H1 (cell line): ENCODE data around the gene AMN1. TPM values are rescaled to one million over a fixed set of nuclear protein-coding genes. Genes with fewer than 3 reads are reported as not detected.

Experiments used
- ASH2L ChIP-seq: fragments of 200-600, 300-600 bp; sonication (generic); IDR thresholded peaks from one replicate; pipeline ENCODE4 v1.7.1; 2017; ENCODE audit warnings: low read length
- ATF2 ChIP-seq: IDR thresholded peaks from 2 replicates; pipeline ENCODE4 v1.6.1; 2012; ENCODE audit warnings: low read length, inconsistent platforms
- BACH1 ChIP-seq: IDR thresholded peaks from 2 replicates; pipeline ENCODE4 v1.6.1; 2012; ENCODE audit warnings: low read length, improper control_type of control experiment
- CREB1 ChIP-seq: IDR thresholded peaks from 2 replicates; pipeline ENCODE4 v1.6.1; 2012; ENCODE audit warnings: inconsistent platforms
- CTBP2 ChIP-seq: IDR thresholded peaks from 2 replicates; pipeline ENCODE4 v1.7.0; 2011; ENCODE audit warnings: borderline replicate concordance, mild to moderate bottlenecking, moderate library complexity, mixed read lengths, low read length; ENCODE audit not compliant: insufficient read depth, insufficient read length
- EGR1 ChIP-seq: IDR thresholded peaks from 2 replicates; pipeline ENCODE4 v1.6.1; 2011; ENCODE audit warnings: low read depth, low read length, borderline replicate concordance
- NANOG ChIP-seq: IDR thresholded peaks from 2 replicates; pipeline ENCODE4 v1.6.1; 2011; ENCODE audit warnings: low read length, low read depth, mild to moderate bottlenecking, inconsistent platforms; ENCODE audit not compliant: insufficient read depth, poor library complexity, severe bottlenecking
- NRF1 ChIP-seq: IDR thresholded peaks from 2 replicates; pipeline ENCODE4 v1.6.1; 2011; ENCODE audit warnings: mild to moderate bottlenecking, low read depth, low read length, improper control_type of control experiment
- PHF8 ChIP-seq: fragments of 200-600 bp; sonication (generic); conservative IDR thresholded peaks from 2 replicates; pipeline ENCODE4 v1.7.1; 2012; ENCODE audit warnings: low read depth, mild to moderate bottlenecking, inconsistent platforms, low read length, moderate library complexity
- SAP30 ChIP-seq: fragments of 300-600 bp; sonication (generic); IDR thresholded peaks from 2 replicates; pipeline ENCODE4 v1.7.1; 2012; ENCODE audit warnings: low read length, moderate library complexity, mild to moderate bottlenecking, inconsistent platforms; ENCODE audit not compliant: insufficient read depth, insufficient replicate concordance
- SIRT6 ChIP-seq: IDR thresholded peaks from one replicate; pipeline ENCODE4 v1.7.1; 2012; ENCODE audit warnings: low read length, inconsistent platforms
- SIX5 ChIP-seq: IDR thresholded peaks from 2 replicates; pipeline ENCODE4 v1.6.1; 2011; ENCODE audit warnings: mild to moderate bottlenecking, low read depth, low read length
- SP1 ChIP-seq: IDR thresholded peaks from 2 replicates; pipeline ENCODE4 v1.6.1; 2011; ENCODE audit warnings: low read depth, low read length
- SUZ12 ChIP-seq: fragments of 200-600 bp; sonication (generic); IDR thresholded peaks from 2 replicates; pipeline ENCODE4 v1.6.1; 2012; ENCODE audit warnings: mild to moderate bottlenecking, inconsistent platforms, low read length, moderate library complexity, mixed read lengths
- polyA plus RNA-seq, 7 experiments: library from polyadenylated mRNA; depleted of rRNA in 3 of 7; stranded (reverse) in 5 of 7; unstranded in 2 of 7; fragments of >200 nt in 5 of 7; fragments of 200-250 nt in 2 of 7; gene quantifications; 1 replicate in 5 of 7; 2 replicates in 1 of 7; 4 replicates in 1 of 7; pipeline versions ENCODE4 v1.2.1 to v1.2.3, GENCODE V29; 2011 to 2013; ENCODE audit warnings: missing spikeins in 2 of 7, mixed read lengths in 2 of 7
- total RNA-seq: library from RNA; stranded (reverse); fragmentation: NEBNext Ultra II Directional; extraction: Animal tissue kit (Norgen Biotek cat#: 25700); gene quantifications from 2 replicates; pipeline ENCODE4 v1.2.1, GENCODE V29; 2021
- TF ChIP-seq, protein P1 (sequence below): IDR thresholded peaks from 2 replicates; pipeline ENCODE4 v1.6.1; 2012; ENCODE audit warnings: inconsistent platforms

The AMN1 gene
- total and polyA plus RNA-seq, 2 of the 8 experiments (the other 6 are each of a cell fraction or from before 2014, with no cell fraction given), result 7.5 to 13.8 TPM

DNA sequence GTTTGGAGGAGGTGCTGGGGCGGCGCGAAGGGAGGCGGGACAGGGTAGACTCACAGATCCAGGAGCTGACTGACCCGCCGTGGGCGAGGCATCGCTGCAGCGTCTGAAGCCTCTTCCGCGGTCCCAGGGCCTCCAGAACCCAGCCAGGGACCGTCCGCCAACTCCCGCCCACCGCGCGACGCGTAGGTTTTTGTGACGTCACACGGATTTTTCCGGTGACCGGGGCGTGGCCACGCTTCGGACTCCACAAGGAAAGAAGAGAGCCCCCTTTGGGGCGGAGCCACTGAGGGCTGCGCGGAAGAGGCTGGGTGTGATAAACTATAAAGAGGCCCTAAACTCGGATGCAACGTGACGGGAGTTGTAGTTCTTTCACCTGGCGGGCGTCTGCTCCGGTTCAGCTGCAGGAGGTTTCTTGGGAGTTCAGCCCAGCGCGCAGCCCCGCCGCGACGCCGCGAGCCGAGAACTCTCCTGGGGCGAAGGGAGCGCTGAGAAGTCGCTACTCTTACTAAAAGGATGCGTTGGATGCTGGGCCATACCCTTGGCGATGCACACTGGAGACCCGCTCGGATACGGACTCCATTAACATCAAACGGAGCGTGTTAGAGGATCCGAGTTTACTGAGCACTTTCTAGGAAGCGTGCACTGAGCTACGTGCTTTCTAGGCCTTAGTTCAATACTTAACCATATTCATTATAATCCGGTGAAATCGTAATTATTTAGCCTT lies at the start of gene AMN1 (continued):
- no peak for TF ChIP-seq SAP30
- TF ChIP-seq ATF2, result peak; percentile 81; the same call in 1 of the 2 replicates
- no peak for TF ChIP-seq BACH1
- peak; percentile 65 for TF ChIP-seq SIX5
- peak; percentile 66 for TF ChIP-seq ASH2L
- TF ChIP-seq NRF1, result no peak
- TF ChIP-seq, protein P1, sequence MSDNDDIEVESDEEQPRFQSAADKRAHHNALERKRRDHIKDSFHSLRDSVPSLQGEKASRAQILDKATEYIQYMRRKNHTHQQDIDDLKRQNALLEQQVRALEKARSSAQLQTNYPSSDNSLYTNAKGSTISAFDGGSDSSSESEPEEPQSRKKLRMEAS, result peak; percentile 31; the same call in 1 of the 2 replicates
- no peak for TF ChIP-seq EGR1
- no peak for TF ChIP-seq SIRT6
- TF ChIP-seq SP1, result peak; percentile 77
- TF ChIP-seq CTBP2, result no peak
- no peak for TF ChIP-seq SUZ12
- no peak for TF ChIP-seq NANOG
- peak; percentile 98 for TF ChIP-seq CREB1
- TF ChIP-seq PHF8, result 0 out of 2 replicates have a peak, but pooled peaks have one; percentile 45
